CD4-positive, CD25-positive, alpha-beta regulatory T cell (primary cell): ENCODE results near the gene PEX5. TPM values are rescaled to one million over a fixed set of nuclear protein-coding genes. Genes with fewer than 3 reads are reported as not detected.
A peak's percentile ranks its signal among the peaks of the same experiment; 100 is the strongest.

Experiments
- ATAC-seq, 2 donors: fragments of 150-1000 bp; cut with Tn5 transposase; one replicate each; pipeline ENCODE4 v1.10.0; 2021; ENCODE audit warnings: low read depth in 2 of 2, moderate number of reproducible peaks in 2 of 2, moderate library complexity in 1 of 2
- DNase-seq, 3 donors: peaks; one replicate each; pipeline versions ENCODE4 v3.0.0 to v3.0.0-alpha.2; 2012 to 2022; ENCODE audit warnings: mixed read lengths in 1 of 3
- H3K27ac ChIP-seq: one replicate; pipeline ENCODE4 v1.7.0; 2013; ENCODE audit warnings: mild to moderate bottlenecking, low read length; ENCODE audit not compliant: insufficient read depth, poor library complexity, severe bottlenecking
- H3K27me3 ChIP-seq: one replicate; pipeline ENCODE4 v1.7.0; 2013; ENCODE audit warnings: low read length; ENCODE audit not compliant: control insufficient read depth, insufficient read depth
- H3K36me3 ChIP-seq: one replicate; pipeline ENCODE4 v1.7.0; 2013; ENCODE audit warnings: mild to moderate bottlenecking, low read length, moderate library complexity; ENCODE audit not compliant: control insufficient read depth, insufficient read depth
- H3K4me1 ChIP-seq: 2 replicates; pipeline ENCODE4 v1.7.0; 2013; ENCODE audit warnings: mild to moderate bottlenecking, low read length; ENCODE audit not compliant: insufficient read depth, control insufficient read depth, poor library complexity, severe bottlenecking
- H3K4me3 ChIP-seq: one replicate; pipeline ENCODE4 v1.7.0; 2013; ENCODE audit warnings: low read depth, mild to moderate bottlenecking, low read length, moderate library complexity
- H3K9me3 ChIP-seq, 2 experiments: 1 replicate in 1 of 2; 2 replicates in 1 of 2; pipeline ENCODE4 v1.7.0; 2013; ENCODE audit warnings: low read length in 2 of 2, mild to moderate bottlenecking in 1 of 2, moderate library complexity in 1 of 2; ENCODE audit not compliant: control insufficient read depth in 2 of 2
- H3K27ac Mint-ChIP-seq, 3 donors: one replicate each; pipeline ENCODE4 v1.8.0; 2020 to 2022; ENCODE audit warnings: mild to moderate bottlenecking in 3 of 3, mixed read lengths in 3 of 3, moderate library complexity in 2 of 3
- H3K27me3 Mint-ChIP-seq: one replicate; pipeline ENCODE4 v1.8.0; 2022; ENCODE audit warnings: mild to moderate bottlenecking, mixed read lengths
- H3K36me3 Mint-ChIP-seq: one replicate; pipeline ENCODE4 v1.8.0; 2020; ENCODE audit warnings: mixed read lengths
- H3K4me1 Mint-ChIP-seq, 4 donors: one replicate each; pipeline ENCODE4 v1.8.0; 2020 to 2022; ENCODE audit warnings: mixed read lengths in 4 of 4, mild to moderate bottlenecking in 1 of 4
- H3K4me3 Mint-ChIP-seq, 4 donors: one replicate each; pipeline ENCODE4 v1.8.0; 2020 to 2022; ENCODE audit warnings: mild to moderate bottlenecking in 4 of 4, mixed read lengths in 4 of 4, moderate library complexity in 3 of 4
- H3K9me3 Mint-ChIP-seq, 7 donors: one replicate each; pipeline ENCODE4 v1.8.0; 2020 to 2022; ENCODE audit warnings: mixed read lengths in 7 of 7, mild to moderate bottlenecking in 3 of 7, moderate library complexity in 2 of 7
- polyA plus RNA-seq, 4 donors: library from polyadenylated mRNA; unstranded; fragments of 300-500 nt; fragmentation: Illumina TruSeq; gene quantifications; one replicate each; pipeline ENCODE4 v1.2.3, GENCODE V29; 2021
- total RNA-seq: library from RNA; stranded (reverse); gene quantifications from one replicate; pipeline ENCODE4 v1.2.3, GENCODE V29; 2022

The PEX5 gene
- total RNA-seq = 17.6 TPM
- polyA plus RNA-seq = 10 to 100 TPM; 10.3 to 16.2 (median 12.8) TPM

DNA sequence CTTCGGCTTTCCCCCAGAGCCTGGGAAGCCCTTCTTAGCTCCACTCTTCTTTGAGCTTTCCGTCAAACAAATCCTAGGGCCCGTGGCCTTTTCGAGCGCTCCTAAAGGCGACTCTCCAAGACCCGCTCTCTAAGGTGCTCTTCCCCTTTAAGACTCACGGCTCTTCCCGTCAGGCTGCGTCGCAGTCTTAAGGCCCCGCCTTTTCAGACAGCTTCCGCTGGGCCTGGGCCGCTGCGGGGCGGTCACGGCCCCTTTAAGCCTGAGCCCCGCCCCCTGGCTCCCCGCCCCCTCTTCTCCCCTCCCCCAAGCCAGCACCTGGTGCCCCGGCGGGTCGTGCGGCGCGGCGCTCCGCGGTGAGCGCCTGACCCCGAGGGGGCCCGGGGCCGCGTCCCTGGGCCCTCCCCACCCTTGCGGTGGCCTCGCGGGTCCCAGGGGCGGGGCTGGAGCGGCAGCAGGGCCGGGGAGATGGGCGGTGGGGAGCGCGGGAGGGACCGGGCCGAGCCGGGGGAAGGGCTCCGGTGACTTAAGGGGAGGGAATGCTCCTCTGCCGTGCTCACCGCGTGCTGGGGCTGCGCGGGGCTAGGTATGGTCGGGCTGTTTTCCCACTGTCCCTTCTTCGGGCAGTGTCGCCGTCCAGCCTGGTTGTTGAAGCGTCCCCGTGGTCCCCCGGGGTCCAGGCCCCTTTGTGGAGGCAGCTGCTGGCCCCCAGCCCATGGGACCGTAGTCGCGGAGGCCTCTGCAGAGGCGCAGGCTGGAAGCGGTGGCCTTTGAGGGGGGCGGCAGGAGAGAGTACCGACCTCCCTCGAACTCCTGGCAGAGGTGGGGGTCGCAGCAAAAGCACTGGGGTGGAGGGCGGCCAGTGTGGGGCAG, at the start of gene PEX5:
PEX5 (plus strand) TSS at position 289 of the 870 bp plus-strand sequence. CDS start 692 bp downstream, outside the sequence.
- no peaks in the 10 kb centered on the region for H3K9me3 Mint-ChIP-seq
- H3K27ac ChIP-seq = peak within 1 kb of the TSS; percentile 86
- peak within 1 kb of the TSS; percentile 92 for H3K4me3 ChIP-seq
- H3K9me3 ChIP-seq = no peaks in the 10 kb centered on the region
- H3K4me3 Mint-ChIP-seq = peak within 1 kb of the TSS; percentile 95 to 98 (median 96)
- H3K4me1 ChIP-seq = peaks cover 21% of the 10 kb centered on the region
- peaks cover 4% of the 10 kb centered on the region for H3K27me3 Mint-ChIP-seq
- H3K36me3 Mint-ChIP-seq = peaks cover 17% of the 10 kb centered on the region
- DNase-seq (peak; percentile 78 to 96 (median 84)), ATAC-seq (peak; percentile 97 to 99)
- H3K27ac Mint-ChIP-seq = peak within 1 kb of the TSS; percentile 96 to 99 (median 97)
- peaks cover 7% of the 10 kb centered on the region for H3K36me3 ChIP-seq
- no peaks in the 10 kb centered on the region for H3K27me3 ChIP-seq
- H3K4me1 Mint-ChIP-seq = peaks cover 24 to 51% (median 36%) of the 10 kb centered on the region in 4 donors

DNA sequence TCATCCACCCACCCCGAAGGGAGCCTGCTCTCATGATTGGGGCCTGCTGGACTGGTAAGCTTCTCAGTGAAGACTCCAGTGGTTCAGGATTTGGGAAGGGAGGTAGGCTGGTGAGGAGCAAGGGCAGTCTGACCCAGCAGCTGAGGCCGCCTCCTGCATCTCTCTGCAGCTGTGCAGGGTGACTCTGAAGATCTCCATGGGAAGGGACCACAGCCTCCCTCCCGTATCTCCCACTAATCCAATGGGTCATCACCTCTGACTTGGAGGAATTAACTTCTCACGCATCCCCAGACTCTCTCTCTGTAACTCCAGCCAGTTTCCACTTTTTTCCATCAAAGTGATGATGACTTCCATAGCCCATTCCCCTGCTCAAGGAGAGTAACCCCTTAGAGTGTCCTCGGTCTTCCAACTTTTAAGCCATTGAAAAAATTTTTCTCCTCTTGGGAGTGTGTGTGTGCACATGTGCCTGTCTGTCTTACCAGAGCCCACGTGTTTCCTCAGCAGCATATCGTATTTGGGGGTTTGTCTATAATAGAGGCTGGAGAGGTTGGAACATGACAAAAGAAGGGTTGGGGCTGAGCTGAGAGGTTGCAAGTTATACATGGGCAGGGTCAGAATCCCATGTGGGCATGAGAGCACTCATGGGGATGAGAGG, 48.0 kb upstream of the PEX5 start:
- H3K4me3 Mint-ChIP-seq = no peak overlapping the region
- peaks cover 0 to 5% (median 3%) of the 10 kb centered on the region in 4 donors for H3K4me1 Mint-ChIP-seq
- DNase-seq (no peak), ATAC-seq (no peak)
- H3K27ac Mint-ChIP-seq = peak overlapping the region in 2 of 3 donors; percentile 23 to 65
- Histone ChIP-seq H3K4me1 (no peaks in the 10 kb centered on the region), H3K27ac (no peak overlapping the region), H3K4me3 (no peak overlapping the region), H3K27me3 (no peaks in the 10 kb centered on the region), H3K9me3 (no peaks in the 10 kb centered on the region), H3K36me3 (peaks cover 39% of the 10 kb centered on the region)
- H3K27me3 Mint-ChIP-seq = no peaks in the 10 kb centered on the region
- H3K9me3 Mint-ChIP-seq = no peaks in the 10 kb centered on the region
- H3K36me3 Mint-ChIP-seq = peaks cover 52% of the 10 kb centered on the region

DNA sequence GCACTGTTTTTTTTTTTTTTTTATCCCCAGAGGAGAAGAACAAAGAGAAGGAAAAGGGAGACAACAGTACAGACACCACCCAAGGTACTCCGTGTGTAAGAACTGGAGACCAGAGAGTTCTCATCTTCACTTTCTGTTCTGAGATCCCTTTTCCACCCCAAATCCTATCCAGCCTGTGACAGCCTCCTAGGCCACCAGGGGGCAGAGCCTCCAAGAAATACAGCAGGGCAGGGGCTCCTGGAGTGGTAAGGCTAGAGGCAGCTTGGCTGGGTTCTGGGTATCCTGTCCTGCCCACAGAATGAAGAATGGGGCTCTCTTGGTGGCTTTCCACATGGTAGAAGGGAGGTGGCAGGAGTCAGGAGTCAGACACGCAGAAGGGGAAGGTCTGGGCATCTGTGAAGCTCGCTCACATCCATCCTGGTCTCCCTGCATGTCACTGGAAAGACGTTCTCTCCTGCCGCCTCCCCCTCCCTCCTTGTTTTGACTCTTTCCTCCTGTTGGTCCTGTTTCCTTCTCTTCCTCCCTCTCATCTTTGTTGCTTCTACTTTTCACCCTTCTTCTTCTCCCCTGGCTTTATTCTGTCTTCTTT, 47.3 kb upstream of the PEX5 start:
- no peak overlapping the region for H3K4me3 Mint-ChIP-seq
- ATAC-seq (peak; percentile 65 to 71), DNase-seq (peak; percentile 25 to 65 (median 51))
- Histone ChIP-seq H3K27me3 (no peaks in the 10 kb centered on the region), H3K4me3 (no peak overlapping the region), H3K36me3 (peaks cover 35% of the 10 kb centered on the region), H3K27ac (no peak overlapping the region), H3K9me3 (no peaks in the 10 kb centered on the region), H3K4me1 (no peaks in the 10 kb centered on the region)
- peaks cover 0 to 6% (median 3%) of the 10 kb centered on the region in 4 donors for H3K4me1 Mint-ChIP-seq
- H3K27ac Mint-ChIP-seq = peak overlapping the region in 2 of 3 donors; percentile 23 to 31
- peaks cover 50% of the 10 kb centered on the region for H3K36me3 Mint-ChIP-seq
- H3K9me3 Mint-ChIP-seq = no peaks in the 10 kb centered on the region
- H3K27me3 Mint-ChIP-seq = no peaks in the 10 kb centered on the region

DNA sequence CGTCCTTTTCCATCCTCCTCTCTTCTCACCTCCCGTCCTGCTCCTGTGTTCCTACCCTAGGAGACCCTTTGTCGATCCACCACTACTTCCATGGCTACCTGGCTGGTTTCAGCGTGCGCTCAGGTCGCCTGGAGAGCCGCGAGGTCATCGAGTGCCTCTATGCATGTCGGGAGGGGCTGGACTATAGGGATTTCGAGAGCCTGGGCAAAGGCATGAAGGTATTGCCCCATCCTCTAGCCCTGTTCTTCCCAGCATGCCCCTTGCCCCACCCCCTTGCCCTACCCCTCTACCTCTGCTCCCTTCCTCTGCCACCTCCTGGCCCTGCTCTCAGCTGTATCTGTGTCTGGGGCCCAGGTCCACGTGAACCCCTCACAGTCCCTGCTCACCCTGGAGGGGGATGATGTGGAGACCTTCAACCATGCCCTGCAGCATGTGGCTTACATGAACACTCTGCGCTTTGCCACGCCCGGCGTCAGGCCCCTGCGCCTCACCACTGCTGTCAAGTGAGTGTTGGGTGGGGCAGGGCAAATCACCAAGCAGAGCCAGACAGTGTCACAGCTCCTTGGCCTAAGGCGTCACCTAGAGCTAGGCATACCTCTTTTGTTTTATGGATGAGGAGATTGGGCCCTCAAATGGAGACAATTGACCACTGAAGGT, 46.5 kb upstream of the PEX5 start:
- Histone ChIP-seq H3K4me1 (no peaks in the 10 kb centered on the region), H3K27ac (no peak overlapping the region), H3K27me3 (no peaks in the 10 kb centered on the region), H3K36me3 (peaks cover 28% of the 10 kb centered on the region), H3K4me3 (no peak overlapping the region), H3K9me3 (no peaks in the 10 kb centered on the region)
- DNase-seq (no peak), ATAC-seq (no peak)
- H3K36me3 Mint-ChIP-seq = peaks cover 46% of the 10 kb centered on the region
- peak overlapping the region in 2 of 3 donors; percentile 31 to 58 for H3K27ac Mint-ChIP-seq
- H3K4me1 Mint-ChIP-seq = peaks cover 0 to 6% (median 3%) of the 10 kb centered on the region in 4 donors
- no peaks in the 10 kb centered on the region for H3K9me3 Mint-ChIP-seq
- no peaks in the 10 kb centered on the region for H3K27me3 Mint-ChIP-seq
- no peak overlapping the region for H3K4me3 Mint-ChIP-seq

DNA sequence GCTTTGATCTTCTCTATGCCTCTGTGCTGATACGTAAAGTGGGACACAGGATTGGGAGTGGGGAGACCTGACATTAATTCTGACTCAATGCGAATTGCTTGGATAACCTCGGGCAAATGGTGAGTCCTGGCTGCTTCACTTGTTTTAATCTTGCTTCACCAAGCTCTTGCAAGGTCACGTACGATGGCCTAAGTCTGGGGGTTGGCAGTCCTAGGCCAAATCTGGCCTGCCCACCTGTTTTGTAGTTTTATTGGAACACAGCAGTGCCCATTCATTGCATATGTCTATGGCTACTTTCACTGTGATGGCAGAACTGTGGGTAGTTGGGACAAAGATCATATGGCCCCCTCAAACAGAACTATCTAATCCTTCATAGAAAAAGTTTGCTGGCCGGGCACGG, 45.9 kb upstream of the PEX5 start:
- DNase-seq (no peak), ATAC-seq (no peak)
- Histone ChIP-seq H3K27ac (no peak overlapping the region), H3K4me1 (no peaks in the 10 kb centered on the region), H3K27me3 (no peaks in the 10 kb centered on the region), H3K4me3 (no peak overlapping the region), H3K36me3 (peaks cover 28% of the 10 kb centered on the region), H3K9me3 (no peaks in the 10 kb centered on the region)
- peaks cover 47% of the 10 kb centered on the region for H3K36me3 Mint-ChIP-seq
- peaks cover 0 to 6% (median under 1%) of the 10 kb centered on the region in 4 donors for H3K4me1 Mint-ChIP-seq
- no peaks in the 10 kb centered on the region for H3K27me3 Mint-ChIP-seq
- no peak overlapping the region for H3K27ac Mint-ChIP-seq
- no peak overlapping the region for H3K4me3 Mint-ChIP-seq
- H3K9me3 Mint-ChIP-seq = no peaks in the 10 kb centered on the region

DNA sequence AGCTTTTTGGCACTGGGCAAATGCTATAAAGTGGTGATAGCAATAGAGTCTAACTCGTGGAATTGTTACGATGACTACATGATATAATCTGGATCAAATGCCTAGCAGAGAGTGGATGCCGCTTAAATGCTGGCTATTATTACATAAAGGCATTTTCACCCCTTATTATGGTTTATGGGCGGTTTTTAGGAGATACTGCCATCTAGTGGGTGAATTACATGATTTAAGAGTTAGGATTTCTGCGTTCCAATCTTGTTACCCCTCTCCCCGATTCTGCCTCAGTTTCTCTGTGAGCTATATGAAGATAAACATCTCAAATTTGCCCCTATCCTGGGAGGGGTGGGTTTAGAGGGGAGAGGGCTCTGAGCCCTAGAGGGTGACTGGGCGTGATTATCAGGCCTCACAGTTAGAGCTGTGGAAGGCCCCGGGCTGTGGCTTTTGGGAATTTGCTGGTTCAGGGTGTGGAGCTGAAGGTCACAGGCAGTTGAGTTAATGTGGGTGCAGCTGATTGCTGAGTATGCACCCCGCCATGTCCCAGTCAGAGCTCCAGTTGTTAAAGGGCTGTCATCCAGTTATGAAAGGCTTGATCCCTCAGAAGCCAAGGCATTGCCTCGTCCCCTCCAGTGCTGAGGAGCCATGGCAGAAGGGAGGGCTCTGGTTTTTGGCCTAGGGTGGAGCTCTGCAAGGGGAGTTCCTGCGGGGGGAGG, 44.9 kb upstream of the PEX5 start:
- Histone ChIP-seq H3K4me1 (no peaks in the 10 kb centered on the region), H3K36me3 (peaks cover 33% of the 10 kb centered on the region), H3K27ac (no peak overlapping the region), H3K4me3 (no peak overlapping the region), H3K27me3 (no peaks in the 10 kb centered on the region), H3K9me3 (no peaks in the 10 kb centered on the region)
- Mint-ChIP-seq H3K27me3 (no peaks in the 10 kb centered on the region), H3K36me3 (peaks cover 44% of the 10 kb centered on the region), H3K27ac (no peak overlapping the region), H3K4me3 (no peak overlapping the region), H3K4me1 (peaks cover 0 to 3% (median under 1%) of the 10 kb centered on the region in 4 donors), H3K9me3 (no peaks in the 10 kb centered on the region)
- DNase-seq (peak in 2 of 3 donors; percentile 27 to 54), ATAC-seq (no peak)

DNA sequence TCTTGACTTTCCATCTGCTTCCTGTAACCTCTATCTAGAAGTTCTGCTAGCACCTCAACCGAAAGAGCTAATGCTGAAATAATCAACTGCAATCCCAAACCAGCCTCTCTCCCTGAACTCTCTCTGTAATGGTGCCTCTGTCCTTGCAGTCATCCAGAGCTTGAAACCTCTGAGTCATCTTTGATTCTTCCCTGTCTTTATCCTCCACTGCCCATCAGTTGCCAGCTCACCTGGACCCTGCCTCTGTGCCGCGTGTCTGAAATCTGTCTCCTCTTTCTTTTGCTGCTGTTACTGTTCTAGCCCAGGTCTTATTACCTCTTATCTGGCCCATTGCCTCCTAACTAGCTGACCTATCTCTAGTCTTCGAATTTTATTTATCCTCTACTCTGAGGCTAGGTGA, 43.8 kb upstream of the PEX5 start:
- peak overlapping the region in 2 of 3 donors; percentile 20 to 48 for H3K27ac Mint-ChIP-seq
- Histone ChIP-seq H3K27ac (no peak overlapping the region), H3K36me3 (peaks cover 40% of the 10 kb centered on the region), H3K27me3 (no peaks in the 10 kb centered on the region), H3K4me3 (no peak overlapping the region), H3K9me3 (no peaks in the 10 kb centered on the region), H3K4me1 (no peaks in the 10 kb centered on the region)
- H3K9me3 Mint-ChIP-seq = no peaks in the 10 kb centered on the region
- peaks cover 43% of the 10 kb centered on the region for H3K36me3 Mint-ChIP-seq
- H3K4me3 Mint-ChIP-seq = no peak overlapping the region
- no peak for DNase-seq
- peaks cover 0 to 3% (median under 1%) of the 10 kb centered on the region in 4 donors for H3K4me1 Mint-ChIP-seq
- no peaks in the 10 kb centered on the region for H3K27me3 Mint-ChIP-seq
- ATAC-seq = no peak
